GM12878 (cell line): Measurements from ENCODE around the gene ZNF644.

Experiments
- CTCF ChIP-seq, 3 experiments: IDR thresholded peaks in 2 of 3; conservative IDR thresholded peaks in 1 of 3; 2 replicates each; pipeline ENCODE4 v1.5.1; 2011; ENCODE audit warnings: low read depth in 3 of 3, low read length in 3 of 3, mild to moderate bottlenecking in 3 of 3, control low read depth in 2 of 3, moderate library complexity in 2 of 3, inconsistent platforms in 1 of 3, mixed read lengths in 1 of 3; ENCODE audit not compliant: control insufficient read depth in 2 of 3, insufficient read depth in 1 of 3; ENCODE audit errors: extremely low read depth in 1 of 3
- PRDM15 ChIP-seq: fragments of 450-650 bp; formaldehyde crosslinking; IDR thresholded peaks from 2 replicates; pipeline ENCODE4 v1.4.0; 2020; ENCODE audit warnings: mild to moderate bottlenecking, moderate library complexity

DNA sequence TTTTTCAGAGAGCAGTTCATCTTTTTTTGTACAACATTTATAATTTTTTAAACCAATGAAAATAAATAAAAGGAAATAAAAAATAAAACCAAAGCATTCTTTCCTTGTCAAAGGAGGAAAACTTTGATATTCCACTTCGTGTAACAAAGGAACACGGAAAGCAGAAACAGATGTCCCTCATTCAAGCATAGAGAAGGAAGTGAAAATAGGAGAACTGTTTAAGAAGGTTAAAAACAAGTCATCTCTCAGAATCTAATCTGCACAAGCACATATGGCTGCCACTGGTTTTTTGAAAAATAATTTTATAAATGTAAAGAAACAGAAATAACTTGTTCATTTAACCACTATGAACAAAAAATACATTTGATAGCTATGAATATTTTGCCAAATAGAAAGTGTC, 35.9 kb upstream of the ZNF644 start:
- TF ChIP-seq CTCF (IDR thresholded peaks at IDR 0.05 in 2 of 3, conservative IDR thresholded peaks at IDR 0.05 in 1 of 3; ENCODE audit: control insufficient read depth in 2 of 3, extremely low read depth in 1 of 3, insufficient read depth in 1 of 3, low read depth in 3 of 3, low read length in 3 of 3): no peak
- no peak for TF ChIP-seq PRDM15 (CRISPR knock-in tag)
